ENCODE data around the gene TXNIP.

The TXNIP gene

GRCh38 chr1:146012703-146013558 lies 16.6 kb upstream of the TXNIP start:
- DNase-seq (ENCODE audit: low read depth, low spot score), result no peak

GRCh38 chr1:146010126-146010738 lies 13.9 kb upstream of the TXNIP start:
- DNase-seq (ENCODE audit: low read depth, low spot score), result no peak

- DNase-seq (ENCODE audit: low read depth, low spot score), result no peak
These were observed 11.2 kb upstream of the TXNIP start for GRCh38 chr1:146007489-146008133.

GRCh38 chr1:146001709-146002108 lies 5.3 kb upstream of the TXNIP start:
- DNase-seq (ENCODE audit: low read depth, low spot score), result no peak

GRCh38 chr1:145999321-146000024 lies 3.1 kb upstream of the TXNIP start:
- DNase-seq (ENCODE audit: low read depth, low spot score), result no peak

- no peak for DNase-seq (ENCODE audit: low read depth, low spot score)
These were observed 1.3 kb upstream of the TXNIP start for GRCh38 chr1:145997718-145998023.

- peak; percentile 75 for DNase-seq (ENCODE audit: low read depth, low spot score)
These were observed 788 bp upstream of the TXNIP start for GRCh38 chr1:145997016-145997717.

- peak; percentile 41 for DNase-seq (ENCODE audit: low read depth, low spot score)
These were observed 381 bp downstream of the TXNIP start for GRCh38 chr1:145995964-145996432.

- DNase-seq (ENCODE audit: low read depth, low spot score), result no peak
These were observed 1.1 kb downstream of the TXNIP start for GRCh38 chr1:145995148-145995881.

- no peak for DNase-seq (ENCODE audit: low read depth, low spot score)
These were observed 1.8 kb downstream of the TXNIP start for GRCh38 chr1:145994391-145995120.

GRCh38 chr1:145993618-145994390 lies 2.6 kb downstream of the TXNIP start:
- no peak for DNase-seq (ENCODE audit: low read depth, low spot score)

- DNase-seq (ENCODE audit: low read depth, low spot score), result no peak
These were observed 3.3 kb downstream of the TXNIP start for GRCh38 chr1:145992958-145993617.

- no peak for DNase-seq (ENCODE audit: low read depth, low spot score)
These were observed 3.9 kb downstream of the TXNIP start for GRCh38 chr1:145992502-145992936.

GRCh38 chr1:145991735-145992412 lies 4.5 kb downstream of the TXNIP start:
- no peak for DNase-seq (ENCODE audit: low read depth, low spot score)

GRCh38 chr1:145990249-145990855 lies 6.0 kb downstream of the TXNIP start:
- peak; percentile 46 for DNase-seq (ENCODE audit: low read depth, low spot score)

- no peak for DNase-seq (ENCODE audit: low read depth, low spot score)
These were observed 7.6 kb downstream of the TXNIP start for GRCh38 chr1:145988773-145989172.

GRCh38 chr1:145987926-145988325 lies 8.5 kb downstream of the TXNIP start:
- no peak for DNase-seq (ENCODE audit: low read depth, low spot score)

- DNase-seq (ENCODE audit: low read depth, low spot score), result no peak
These were observed 9.8 kb downstream of the TXNIP start for GRCh38 chr1:145986551-145986950.

Data from ELF-1 (cell line).